HG03342 (cell line): Measurements from ENCODE around the gene RASIP1.

Experiments used
- ATAC-seq: cut with Tn5 transposase; IDR thresholded peaks from one replicate; pipeline ENCODE4 v1.9.1; 2021; ENCODE audit warnings: mild to moderate bottlenecking, moderate library complexity; ENCODE audit not compliant: unreplicated experiment

Gene RASIP1

GRCh38 chr19:48755787-48756186 is 15.4 kb upstream of the RASIP1 start:
- no peak for ATAC-seq

GRCh38 chr19:48755084-48755641 is 14.8 kb upstream of the RASIP1 start, which contains the start of gene FGF21:
FGF21 (plus strand) TSS chr19:48755524; CDS start chr19:48756237, 713 bp downstream.
- ATAC-seq = no peak

- no peak for ATAC-seq
These were observed 12.3 kb upstream of the RASIP1 start, which contains the start of gene FUT1 for GRCh38 chr19:48752496-48753365. FUT1 (minus strand) TSS chr19:48752641; CDS start chr19:48751281, 1,360 bp downstream.

- no peak for ATAC-seq
These were observed 11.6 kb upstream of the RASIP1 start for GRCh38 chr19:48751845-48752495.

DNA sequence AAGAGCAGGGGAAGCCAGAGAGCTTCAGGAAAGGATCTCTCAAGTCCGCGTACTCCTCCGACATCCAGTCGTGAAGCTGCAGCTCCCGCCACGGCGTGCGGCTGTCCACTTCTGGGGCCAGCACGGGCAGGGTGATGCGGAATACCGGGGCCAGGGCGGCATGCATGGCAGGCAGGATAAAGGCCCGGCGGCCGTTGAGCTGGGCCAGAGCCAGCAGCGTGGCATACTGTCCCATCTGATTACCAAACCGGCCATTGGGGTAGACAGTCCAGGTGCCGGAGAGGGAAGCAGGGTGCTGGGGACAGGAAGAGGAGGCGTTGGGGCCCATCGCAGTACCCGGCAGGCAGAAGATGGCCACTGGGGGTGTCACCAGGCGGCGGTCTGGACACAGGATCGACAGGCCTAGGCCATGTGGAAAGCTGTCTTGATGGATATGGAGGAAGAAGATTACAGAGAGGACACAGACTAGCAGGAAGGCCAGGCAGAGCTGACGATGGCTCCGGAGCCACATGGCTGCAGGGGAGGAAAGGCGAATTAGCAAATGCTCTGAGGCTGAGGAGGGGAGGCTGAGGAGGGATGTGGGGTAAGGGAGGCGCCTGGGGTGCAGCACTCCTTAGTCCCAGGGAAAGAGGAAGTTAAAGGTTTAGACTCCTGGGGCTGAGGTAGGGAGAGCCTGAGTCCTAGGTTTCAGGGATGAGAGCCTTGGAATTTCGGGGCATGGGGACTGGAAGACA is 10.5 kb upstream of the RASIP1 start:
- ATAC-seq = no peak

GRCh38 chr19:48750351-48750750 is 9.9 kb upstream of the RASIP1 start:
- no peak for ATAC-seq

DNA sequence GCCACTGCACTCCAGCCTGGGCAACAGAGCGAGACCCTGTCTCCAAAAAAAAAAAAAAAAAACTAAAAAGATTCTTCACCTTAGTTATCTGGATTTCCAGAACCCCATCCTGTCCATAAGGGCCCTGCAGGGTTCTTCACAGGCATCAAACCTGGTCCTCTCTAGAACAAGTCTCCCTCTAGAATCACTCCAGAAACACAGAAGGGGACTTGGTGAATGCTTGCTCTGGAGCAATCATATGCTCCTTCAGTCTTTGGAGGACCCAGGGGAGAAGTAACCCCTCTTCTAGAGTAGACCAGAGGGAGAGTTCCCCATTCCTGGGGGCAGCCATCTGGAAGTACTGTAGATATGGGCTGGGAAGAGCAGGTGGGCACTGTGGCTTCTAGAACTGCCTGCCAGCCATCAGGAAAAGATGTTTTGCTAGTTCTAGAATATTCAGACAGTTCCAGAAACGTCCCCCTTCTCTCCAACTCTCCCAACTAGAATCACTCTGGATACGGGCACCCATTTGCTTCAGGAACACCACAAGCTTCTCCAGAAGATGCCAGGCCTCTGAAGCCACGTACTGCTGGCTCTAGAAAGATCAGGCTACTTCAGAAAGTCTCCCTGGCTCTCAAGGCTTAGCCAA is 9.3 kb upstream of the RASIP1 start:
- ATAC-seq = no peak

GRCh38 chr19:48746738-48747575 is 6.5 kb upstream of the RASIP1 start, which contains the start of gene IZUMO1:
IZUMO1 (minus strand) TSS chr19:48746909; CDS start chr19:48745859, 1,050 bp downstream.
- no peak for ATAC-seq

DNA sequence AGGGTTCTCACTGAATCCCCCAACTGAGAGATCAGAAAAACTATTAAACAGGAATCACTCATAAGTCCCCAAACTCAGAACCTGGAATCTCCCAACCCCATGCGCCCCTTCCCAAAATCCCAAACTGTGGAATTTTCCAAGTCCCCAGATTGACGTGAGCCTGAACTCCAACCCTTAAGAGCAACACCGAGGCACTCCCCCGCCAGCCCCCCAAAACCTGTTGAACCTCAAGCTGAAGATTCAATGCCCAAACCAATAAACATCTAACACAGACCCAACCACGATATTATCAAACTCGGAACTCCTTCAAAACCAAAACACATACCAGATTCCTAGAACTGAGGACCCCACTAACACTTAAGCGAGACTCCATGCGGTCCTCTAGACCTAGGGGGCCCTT is 5.7 kb upstream of the RASIP1 start:
- no peak for ATAC-seq

- no peak for ATAC-seq
These were observed 5.0 kb upstream of the RASIP1 start for GRCh38 chr19:48745208-48745995.

- no peak for ATAC-seq
These were observed 1.7 kb upstream of the RASIP1 start for GRCh38 chr19:48742096-48742495.

- ATAC-seq = no peak
These were observed 954 bp upstream of the RASIP1 start for GRCh38 chr19:48741129-48741999.

GRCh38 chr19:48739404-48740163 is 826 bp downstream of the RASIP1 start:
- no peak for ATAC-seq

DNA sequence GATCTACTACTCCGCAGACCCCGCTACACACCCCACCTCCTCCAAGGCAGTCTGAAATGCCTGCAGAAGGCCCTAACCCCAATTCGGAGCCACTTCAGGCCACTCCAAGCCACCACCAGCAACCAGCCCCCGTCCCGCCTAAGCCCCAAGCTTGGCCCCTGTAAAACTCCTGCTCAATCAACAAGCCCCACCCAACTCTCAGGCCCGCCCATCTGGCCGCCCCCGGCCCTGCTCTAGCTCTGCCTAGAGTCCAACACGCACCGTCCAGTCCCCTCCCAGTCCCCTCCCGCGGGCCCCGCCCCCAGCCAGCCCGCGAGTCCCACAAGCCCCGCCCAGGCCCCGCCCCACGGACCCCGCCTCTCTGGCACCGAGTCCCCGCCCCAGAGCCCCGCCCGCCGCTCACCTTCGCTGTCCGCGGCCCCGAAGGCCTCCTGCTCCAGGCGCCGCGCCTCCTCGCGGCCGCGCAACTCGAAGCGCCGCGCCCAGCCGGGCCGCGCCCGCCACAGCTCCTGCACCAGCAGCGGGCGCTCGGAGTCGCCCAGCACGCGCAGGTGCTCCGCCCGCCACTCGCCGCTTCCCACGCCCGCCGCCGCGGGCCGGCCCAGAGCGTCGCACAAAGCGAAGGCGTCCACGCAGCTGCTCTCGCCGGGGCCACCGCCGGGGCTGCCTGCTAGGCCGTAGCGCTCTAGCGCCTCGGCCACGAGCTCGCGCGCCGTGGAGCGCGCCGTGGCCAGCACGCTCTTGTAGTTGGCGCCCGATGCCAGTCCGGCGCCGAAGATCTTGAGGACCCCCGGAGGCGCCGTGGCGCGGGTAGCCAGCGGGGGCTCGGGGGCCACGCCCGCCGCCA is 1.6 kb downstream of the RASIP1 start:
- no peak for ATAC-seq

GRCh38 chr19:48737360-48737998 is 2.9 kb downstream of the RASIP1 start:
- no peak for ATAC-seq
